ENCODE results near the gene BRSK1. TPM values are rescaled to one million over a fixed set of nuclear protein-coding genes. Genes with fewer than 3 reads are reported as not detected.

BRSK1 gene
- total and polyA plus RNA-seq, 10 of the 15 experiments (the other 5 are each of a cell fraction or from before 2014, with no cell fraction given) = 0.03 to 0.76 (median 0.25) TPM; not detected in 4

DNA sequence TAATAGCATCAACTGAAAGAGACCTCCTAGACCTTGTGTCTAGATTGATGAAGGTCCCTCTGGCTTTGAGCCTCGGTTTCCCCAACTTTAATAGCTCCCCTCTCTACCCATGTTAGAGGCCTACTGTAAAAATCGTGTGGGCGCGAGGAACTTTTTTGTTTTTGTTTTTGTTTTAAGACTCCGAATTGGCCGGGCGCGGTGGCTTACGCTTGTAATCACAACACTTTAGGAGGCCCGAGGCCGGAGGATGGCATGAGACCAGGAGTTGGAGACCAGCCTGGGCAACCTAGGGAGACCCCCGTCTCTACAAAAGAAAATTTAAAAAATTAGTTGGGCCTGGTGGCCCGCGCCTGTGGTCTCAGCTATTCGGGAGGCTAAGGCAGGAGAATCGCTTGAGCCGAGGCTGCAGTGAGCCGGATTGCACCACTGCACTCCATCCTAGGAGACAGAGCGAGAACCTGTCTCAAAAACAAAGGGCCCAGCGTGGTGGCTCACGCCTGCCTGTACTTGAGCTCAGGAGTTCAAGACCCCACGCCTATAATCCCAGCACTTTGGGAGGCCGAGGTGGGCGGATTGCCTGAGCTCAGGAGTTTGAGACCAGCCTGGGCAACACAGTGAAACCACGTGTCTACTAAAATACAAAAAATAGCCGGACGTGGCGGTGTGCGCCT lies 24.1 kb upstream of the BRSK1 start (continued):
- TF ChIP-seq, protein P1, sequence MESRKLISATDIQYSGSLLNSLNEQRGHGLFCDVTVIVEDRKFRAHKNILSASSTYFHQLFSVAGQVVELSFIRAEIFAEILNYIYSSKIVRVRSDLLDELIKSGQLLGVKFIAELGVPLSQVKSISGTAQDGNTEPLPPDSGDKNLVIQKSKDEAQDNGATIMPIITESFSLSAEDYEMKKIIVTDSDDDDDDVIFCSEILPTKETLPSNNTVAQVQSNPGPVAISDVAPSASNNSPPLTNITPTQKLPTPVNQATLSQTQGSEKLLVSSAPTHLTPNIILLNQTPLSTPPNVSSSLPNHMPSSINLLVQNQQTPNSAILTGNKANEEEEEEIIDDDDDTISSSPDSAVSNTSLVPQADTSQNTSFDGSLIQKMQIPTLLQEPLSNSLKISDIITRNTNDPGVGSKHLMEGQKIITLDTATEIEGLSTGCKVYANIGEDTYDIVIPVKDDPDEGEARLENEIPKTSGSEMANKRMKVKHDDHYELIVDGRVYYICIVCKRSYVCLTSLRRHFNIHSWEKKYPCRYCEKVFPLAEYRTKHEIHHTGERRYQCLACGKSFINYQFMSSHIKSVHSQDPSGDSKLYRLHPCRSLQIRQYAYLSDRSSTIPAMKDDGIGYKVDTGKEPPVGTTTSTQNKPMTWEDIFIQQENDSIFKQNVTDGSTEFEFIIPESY (IDR thresholded peaks at IDR 0.05) = no peak
- no peak for TF ChIP-seq POU2F2 (IDR thresholded peaks at IDR 0.05; ENCODE audit: borderline replicate concordance, low read depth, low read length)
- no peak for TF ChIP-seq POLR2A (IDR thresholded peaks at IDR 0.05; ENCODE audit: low read depth, low read length)
- TF ChIP-seq ESRRA (IDR thresholded peaks at IDR 0.05; ENCODE audit: low read length) = no peak
- TF ChIP-seq, protein P2, sequence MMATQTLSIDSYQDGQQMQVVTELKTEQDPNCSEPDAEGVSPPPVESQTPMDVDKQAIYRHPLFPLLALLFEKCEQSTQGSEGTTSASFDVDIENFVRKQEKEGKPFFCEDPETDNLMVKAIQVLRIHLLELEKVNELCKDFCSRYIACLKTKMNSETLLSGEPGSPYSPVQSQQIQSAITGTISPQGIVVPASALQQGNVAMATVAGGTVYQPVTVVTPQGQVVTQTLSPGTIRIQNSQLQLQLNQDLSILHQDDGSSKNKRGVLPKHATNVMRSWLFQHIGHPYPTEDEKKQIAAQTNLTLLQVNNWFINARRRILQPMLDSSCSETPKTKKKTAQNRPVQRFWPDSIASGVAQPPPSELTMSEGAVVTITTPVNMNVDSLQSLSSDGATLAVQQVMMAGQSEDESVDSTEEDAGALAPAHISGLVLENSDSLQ (IDR thresholded peaks at IDR 0.05) = no peak
- TF ChIP-seq BACH1 (IDR thresholded peaks at IDR 0.05; ENCODE audit: borderline replicate concordance) = no peak
- no peak for TF ChIP-seq TCF7 (IDR thresholded peaks at IDR 0.05; ENCODE audit: borderline replicate concordance)
- TF ChIP-seq SIN3A (IDR thresholded peaks at IDR 0.05; ENCODE audit: low read depth, low read length) = no peak
- no peak for TF ChIP-seq NFIC (IDR thresholded peaks at IDR 0.05; ENCODE audit: low read depth, low read length)
- TF ChIP-seq NFYA (IDR thresholded peaks at IDR 0.05; ENCODE audit: borderline replicate concordance, low read depth, low read length) = no peak
- TF ChIP-seq USF2 (IDR thresholded peaks at IDR 0.05; ENCODE audit: borderline replicate concordance, low read depth, low read length) = no peak
- TF ChIP-seq RCOR1 (conservative IDR thresholded peaks at IDR 0.05; ENCODE audit: low read depth, low read length) = no peak
- TF ChIP-seq CHD1 (IDR thresholded peaks at IDR 0.05; ENCODE audit: low read depth, low read length) = no peak
- no peak for TF ChIP-seq EGR1 (IDR thresholded peaks at IDR 0.05; ENCODE audit: borderline replicate concordance in 1 of 2, low read depth in 2 of 2, low read length in 2 of 2)
- no peak for TF ChIP-seq NFYB (IDR thresholded peaks at IDR 0.05; ENCODE audit: insufficient read depth, low read depth, low read length)
- TF ChIP-seq EED (IDR thresholded peaks at IDR 0.05; ENCODE audit: low read depth) = no peak
- 0 out of 2 replicates have a peak, but pooled peaks have one; percentile 6 for TF ChIP-seq LARP7 (IDR thresholded peaks at IDR 0.05)
- no peak for TF ChIP-seq IKZF2 (IDR thresholded peaks at IDR 0.05)
- no peak for TF ChIP-seq MAX (IDR thresholded peaks at IDR 0.05; ENCODE audit: low read depth, low read length)
- TF ChIP-seq MXI1 (IDR thresholded peaks at IDR 0.05; ENCODE audit: low read depth, low read length) = no peak
- TF ChIP-seq SKIL (IDR thresholded peaks at IDR 0.05; ENCODE audit: low read depth, poor library complexity, severe bottlenecking) = no peak
- TF ChIP-seq SMAD5 (IDR thresholded peaks at IDR 0.05; ENCODE audit: low read depth) = no peak; the same call in none of the 2 replicates
- TF ChIP-seq MTA3 (IDR thresholded peaks at IDR 0.05; ENCODE audit: borderline replicate concordance, low read length) = peak; percentile 62; the same call in 1 of the 2 replicates
